Neural cell (in vitro differentiated cells): Measurements from ENCODE around the gene GSG1L2.

Experiments
- CTCF ChIP-seq: fragments of 450-650 bp; IDR thresholded peaks from 2 replicates; pipeline ENCODE4 v1.5.1; 2014; ENCODE audit warnings: antibody characterized with exemption, mild to moderate bottlenecking, moderate library complexity; ENCODE audit not compliant: poor library complexity, severe bottlenecking
- RAD21 ChIP-seq: fragments of 450-650 bp; conservative IDR thresholded peaks from 2 replicates; pipeline ENCODE4 v1.6.1; 2014; ENCODE audit warnings: antibody characterized with exemption, mild to moderate bottlenecking, moderate library complexity

- TF ChIP-seq CTCF (no peak), RAD21 (no peak)
Measured at GRCh38 chr17:9784544-9784943, 37.3 kb downstream of the GSG1L2 start.
